ENCODE results near the gene ZNF134. TPM values are rescaled to one million over a fixed set of nuclear protein-coding genes. Genes with fewer than 3 reads are reported as not detected.

The ZNF134 gene
- polyA plus RNA-seq, 2 donors, result 2.8 to 5.1 TPM

DNA sequence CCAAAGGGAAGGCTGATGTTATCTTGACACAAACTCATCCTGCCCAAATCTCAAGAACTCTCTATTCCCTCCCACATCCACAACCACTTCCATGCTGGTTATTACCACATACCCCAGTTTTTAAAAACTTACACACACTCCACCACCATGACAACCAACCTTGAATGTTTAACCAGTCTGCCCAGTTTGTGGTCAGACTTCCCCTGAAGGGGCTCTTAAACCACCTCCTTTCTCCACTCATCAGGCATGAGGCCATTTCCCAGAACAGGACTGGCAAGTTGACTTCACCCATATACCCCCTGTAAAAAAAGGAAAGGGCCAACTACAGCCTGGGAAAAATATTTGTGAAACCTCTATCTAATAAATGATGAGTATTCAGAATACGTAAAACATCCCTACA is 42.3 kb downstream of the ZNF134 start:
- WGBS, 2 donors, result 77 to 87% methylated on average over 1 of the region's 1 CpG
- no peak overlapping the region for H3K27ac ChIP-seq (ENCODE audit: low read depth in 2 of 2, low read length in 1 of 2)
- peaks cover 0 to 16% of the 10 kb centered on the region in 2 donors for H3K9me3 ChIP-seq (ENCODE audit: control insufficient read depth in 2 of 2, insufficient read depth in 1 of 2, low read depth in 1 of 2, low read length in 1 of 2)
- H3K4me3 ChIP-seq (ENCODE audit: low read depth in 1 of 2, low read length in 2 of 2), result no peak overlapping the region
- peaks cover 0 to 2% of the 10 kb centered on the region in 2 donors for H3K4me1 ChIP-seq (ENCODE audit: control insufficient read depth in 2 of 2, insufficient read depth in 2 of 2, low read length in 1 of 2)
- no peaks in the 10 kb centered on the region for H3K36me3 ChIP-seq (ENCODE audit: control insufficient read depth in 2 of 2, insufficient read depth in 2 of 2, low read length in 1 of 2)
- H3K27me3 ChIP-seq (ENCODE audit: control insufficient read depth in 1 of 2, insufficient read depth in 2 of 2, low read length in 2 of 2), result no peaks in the 10 kb centered on the region

DNA sequence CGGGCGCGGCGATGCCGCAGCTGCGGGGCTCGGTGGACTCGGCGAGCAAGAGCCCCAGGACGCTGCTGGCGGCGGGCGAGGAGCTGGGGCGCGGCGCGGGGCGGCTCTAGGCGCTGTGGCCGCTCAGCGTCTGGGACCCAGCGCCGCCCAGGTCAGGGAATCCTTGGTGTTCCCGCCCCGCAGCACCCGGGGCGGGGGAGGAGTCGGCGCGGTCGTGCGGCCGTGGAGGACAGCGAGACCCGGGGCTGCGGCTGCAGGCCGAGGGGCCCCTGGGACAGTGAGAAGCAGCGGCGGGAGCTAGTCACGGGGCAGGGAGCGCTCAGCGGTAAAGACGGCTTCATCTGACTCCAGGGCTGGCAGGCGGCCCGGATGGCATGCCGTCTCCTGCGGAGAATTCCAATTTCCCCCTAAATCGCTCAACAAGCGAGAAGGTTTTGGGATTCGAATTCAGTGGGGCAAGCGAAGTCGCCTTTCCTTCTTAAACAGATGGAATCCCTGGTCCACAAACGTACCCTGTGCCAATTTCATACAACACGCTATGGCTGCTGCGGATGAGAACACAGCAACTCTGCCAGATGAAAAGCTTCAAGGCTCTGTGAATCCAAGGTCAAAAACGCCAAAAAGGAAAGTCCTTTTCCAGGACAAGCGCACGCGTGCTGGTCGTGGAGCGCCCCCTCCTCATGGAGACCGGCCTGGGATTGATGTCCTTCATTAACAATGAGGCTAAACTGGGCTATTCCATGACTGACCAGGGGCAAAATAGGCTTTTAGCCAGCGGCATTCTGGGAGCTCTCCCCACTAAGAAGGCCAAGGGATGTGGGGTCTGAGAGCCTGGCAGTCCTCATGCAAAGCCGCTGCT is 50.5 kb downstream of the ZNF134 start:
- H3K4me1 ChIP-seq (ENCODE audit: control insufficient read depth in 2 of 2, insufficient read depth in 2 of 2, low read length in 1 of 2), result peaks cover 0 to 4% of the 10 kb centered on the region in 2 donors
- WGBS, 2 donors, result 4% methylated on average over 51 to 64 of the region's 64 CpGs
- H3K36me3 ChIP-seq (ENCODE audit: control insufficient read depth in 2 of 2, insufficient read depth in 2 of 2, low read length in 1 of 2), result no peaks in the 10 kb centered on the region
- no peaks in the 10 kb centered on the region for H3K9me3 ChIP-seq (ENCODE audit: control insufficient read depth in 2 of 2, insufficient read depth in 1 of 2, low read depth in 1 of 2, low read length in 1 of 2)
- peak overlapping the region; percentile 54 to 58 for H3K27ac ChIP-seq (ENCODE audit: low read depth in 2 of 2, low read length in 1 of 2)
- H3K27me3 ChIP-seq (ENCODE audit: control insufficient read depth in 1 of 2, insufficient read depth in 2 of 2, low read length in 2 of 2), result no peaks in the 10 kb centered on the region
- H3K4me3 ChIP-seq (ENCODE audit: low read depth in 1 of 2, low read length in 2 of 2), result peak overlapping the region; percentile 51 to 59

GRCh38 chr19:57665261-57665806 is 51.3 kb downstream of the ZNF134 start:
- Histone ChIP-seq H3K27me3 (ENCODE audit: control insufficient read depth in 1 of 2, insufficient read depth in 2 of 2, low read length in 2 of 2) (no peaks in the 10 kb centered on the region), H3K4me1 (ENCODE audit: control insufficient read depth in 2 of 2, insufficient read depth in 2 of 2, low read length in 1 of 2) (peaks cover 0 to 4% of the 10 kb centered on the region in 2 donors), H3K27ac (ENCODE audit: low read depth in 2 of 2, low read length in 1 of 2) (no peak overlapping the region), H3K9me3 (ENCODE audit: control insufficient read depth in 2 of 2, insufficient read depth in 1 of 2, low read depth in 1 of 2, low read length in 1 of 2) (no peaks in the 10 kb centered on the region), H3K36me3 (ENCODE audit: control insufficient read depth in 2 of 2, insufficient read depth in 2 of 2, low read length in 1 of 2) (no peaks in the 10 kb centered on the region), H3K4me3 (ENCODE audit: low read depth in 1 of 2, low read length in 2 of 2) (no peak overlapping the region)
- 59 to 64% methylated on average over 9 of the region's 9 CpGs for WGBS, 2 donors

GRCh38 chr19:57667228-57667627 is 53.2 kb downstream of the ZNF134 start:
- Histone ChIP-seq H3K9me3 (ENCODE audit: control insufficient read depth in 2 of 2, insufficient read depth in 1 of 2, low read depth in 1 of 2, low read length in 1 of 2) (no peaks in the 10 kb centered on the region), H3K4me3 (ENCODE audit: low read depth in 1 of 2, low read length in 2 of 2) (no peak overlapping the region)
- WGBS, 2 donors, result 89 to 93% methylated on average over 1 of the region's 1 CpG

GRCh38 chr19:57668635-57669034 is 54.6 kb downstream of the ZNF134 start, which contains the start of gene ZSCAN4:
Gene ZSCAN4, plus strand, starts transcription at chr19:57668935. Its CDS starts 7,211 bp downstream, at chr19:57676146.
- Histone ChIP-seq H3K4me1 (ENCODE audit: control insufficient read depth in 2 of 2, insufficient read depth in 2 of 2, low read length in 1 of 2) (peaks cover 0 to 4% of the 10 kb centered on the region in 2 donors), H3K4me3 (ENCODE audit: low read depth in 1 of 2, low read length in 2 of 2) (no peak within 1 kb of the TSS), H3K27me3 (ENCODE audit: control insufficient read depth in 1 of 2, insufficient read depth in 2 of 2, low read length in 2 of 2) (no peaks in the 10 kb centered on the region), H3K27ac (ENCODE audit: low read depth in 2 of 2, low read length in 1 of 2) (no peak within 1 kb of the TSS), H3K36me3 (ENCODE audit: control insufficient read depth in 2 of 2, insufficient read depth in 2 of 2, low read length in 1 of 2) (no peaks in the 10 kb centered on the region), H3K9me3 (ENCODE audit: control insufficient read depth in 2 of 2, insufficient read depth in 1 of 2, low read depth in 1 of 2, low read length in 1 of 2) (no peaks in the 10 kb centered on the region)
- WGBS, 2 donors, result 86 to 91% methylated on average over 2 of the region's 2 CpGs

More at GRCh38 chr19:57667228-57667627, 53.2 kb downstream of the ZNF134 start:
- H3K36me3 ChIP-seq (ENCODE audit: control insufficient read depth in 2 of 2, insufficient read depth in 2 of 2, low read length in 1 of 2), result no peaks in the 10 kb centered on the region
- no peaks in the 10 kb centered on the region for H3K27me3 ChIP-seq (ENCODE audit: control insufficient read depth in 1 of 2, insufficient read depth in 2 of 2, low read length in 2 of 2)
- H3K27ac ChIP-seq (ENCODE audit: low read depth in 2 of 2, low read length in 1 of 2), result no peak overlapping the region
- H3K4me1 ChIP-seq (ENCODE audit: control insufficient read depth in 2 of 2, insufficient read depth in 2 of 2, low read length in 1 of 2), result peaks cover 0 to 4% of the 10 kb centered on the region in 2 donors

DNA sequence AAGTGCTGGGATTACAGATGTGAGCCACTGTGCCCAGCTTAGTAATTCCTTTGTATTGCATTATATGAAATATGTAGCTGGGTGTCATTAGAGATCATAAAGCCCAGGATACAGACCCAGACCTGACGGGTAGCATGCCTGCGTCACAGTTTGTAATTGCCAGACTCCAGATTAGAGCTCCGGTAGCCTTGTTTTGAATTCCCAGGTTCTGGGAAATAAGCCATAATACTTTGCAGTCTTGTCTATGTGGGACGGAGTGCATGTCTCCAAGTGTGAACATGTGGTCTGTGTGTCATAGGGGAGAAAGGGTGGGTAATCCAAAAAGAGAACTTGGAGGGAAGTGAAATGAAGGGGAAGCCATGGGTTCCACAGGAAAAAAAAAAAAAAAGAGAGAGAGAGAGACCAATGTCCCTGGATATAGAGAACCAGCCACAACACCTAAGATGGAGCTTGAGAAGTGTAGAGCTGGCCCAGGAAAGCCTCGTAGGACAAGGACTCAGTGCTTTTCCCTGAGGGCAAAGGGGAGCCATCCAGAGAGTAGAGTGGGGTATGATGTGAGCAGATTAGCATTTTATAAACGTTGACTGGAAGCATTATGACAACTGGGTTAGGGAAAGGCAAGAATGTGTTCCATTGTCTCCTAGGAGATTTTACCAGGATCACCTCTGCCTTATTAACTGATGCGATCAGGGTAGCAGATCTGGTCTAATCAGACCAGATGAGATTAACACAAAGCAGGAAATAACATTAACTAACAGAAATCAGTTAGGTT is 57.3 kb downstream of the ZNF134 start:
- no peaks in the 10 kb centered on the region for H3K4me1 ChIP-seq (ENCODE audit: control insufficient read depth in 2 of 2, insufficient read depth in 2 of 2, low read length in 1 of 2)
- no peaks in the 10 kb centered on the region for H3K9me3 ChIP-seq (ENCODE audit: control insufficient read depth in 2 of 2, insufficient read depth in 1 of 2, low read depth in 1 of 2, low read length in 1 of 2)
- no peaks in the 10 kb centered on the region for H3K36me3 ChIP-seq (ENCODE audit: control insufficient read depth in 2 of 2, insufficient read depth in 2 of 2, low read length in 1 of 2)
- 63 to 64% methylated on average over 7 of the region's 7 CpGs for WGBS, 2 donors
- H3K4me3 ChIP-seq (ENCODE audit: low read depth in 1 of 2, low read length in 2 of 2), result no peak overlapping the region
- H3K27me3 ChIP-seq (ENCODE audit: control insufficient read depth in 1 of 2, insufficient read depth in 2 of 2, low read length in 2 of 2), result no peaks in the 10 kb centered on the region
- no peak overlapping the region for H3K27ac ChIP-seq (ENCODE audit: low read depth in 2 of 2, low read length in 1 of 2)

DNA sequence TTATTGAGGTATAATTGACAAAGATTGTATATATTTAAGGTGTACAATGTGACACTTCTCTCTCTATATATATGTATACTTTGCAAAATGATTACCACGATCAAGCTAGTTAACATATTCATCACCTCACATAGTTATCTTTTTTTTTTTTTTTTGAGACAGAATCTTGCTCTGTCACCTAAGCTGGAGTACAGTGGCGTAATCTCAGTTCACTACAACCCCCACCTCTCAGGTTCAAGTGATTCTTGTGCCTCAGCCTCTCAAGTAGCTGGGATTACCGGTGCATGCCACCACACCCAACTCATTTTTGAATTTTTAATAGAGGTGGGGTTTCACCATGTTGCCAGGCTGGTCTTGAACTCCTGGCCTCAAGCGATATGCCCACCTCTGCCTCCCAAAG is 58.4 kb downstream of the ZNF134 start:
- no peaks in the 10 kb centered on the region for H3K27me3 ChIP-seq (ENCODE audit: control insufficient read depth in 1 of 2, insufficient read depth in 2 of 2, low read length in 2 of 2)
- WGBS, 2 donors, result 76 to 81% methylated on average over 4 of the region's 4 CpGs
- H3K27ac ChIP-seq (ENCODE audit: low read depth in 2 of 2, low read length in 1 of 2), result no peak overlapping the region
- H3K9me3 ChIP-seq (ENCODE audit: control insufficient read depth in 2 of 2, insufficient read depth in 1 of 2, low read depth in 1 of 2, low read length in 1 of 2), result no peaks in the 10 kb centered on the region
- no peaks in the 10 kb centered on the region for H3K4me1 ChIP-seq (ENCODE audit: control insufficient read depth in 2 of 2, insufficient read depth in 2 of 2, low read length in 1 of 2)
- H3K4me3 ChIP-seq (ENCODE audit: low read depth in 1 of 2, low read length in 2 of 2), result no peak overlapping the region
- no peaks in the 10 kb centered on the region for H3K36me3 ChIP-seq (ENCODE audit: control insufficient read depth in 2 of 2, insufficient read depth in 2 of 2, low read length in 1 of 2)

Other genes starting within 250 kb of the ZNF134 start
- gene ZNF548, start 224.4 kb upstream of the ZNF134 start, polyA plus RNA-seq, result 1 to 10 TPM; 4.1 TPM
- gene ZNF17, start 203.1 kb upstream of the ZNF134 start, polyA plus RNA-seq, result 1 to 10 TPM; 2.2 to 3.2 TPM
- gene ZNF749, start 178.9 kb upstream of the ZNF134 start, polyA plus RNA-seq, result 1 to 10 TPM; 2.6 to 6.4 TPM
- under 1 TPM; 0.14 to 0.19 TPM for gene VN1R1, start 157.1 kb upstream of the ZNF134 start, polyA plus RNA-seq
- 1 to 10 TPM in 1 of 2 donors, under 1 TPM in 1; 0.96 to 1.6 TPM for gene ZNF772, start 136.7 kb upstream of the ZNF134 start, polyA plus RNA-seq
- 1 to 10 TPM; 2.9 to 3.6 TPM for gene ZNF419, start 126.5 kb upstream of the ZNF134 start, polyA plus RNA-seq
- gene ZNF773, start 114.3 kb upstream of the ZNF134 start, polyA plus RNA-seq, result 1 to 10 TPM; 1.4 to 3.0 TPM
- 1 to 10 TPM in 1 of 2 donors, under 1 TPM in 1; 0.94 to 1.2 TPM for gene ZNF549, start 86.9 kb upstream of the ZNF134 start, polyA plus RNA-seq
- 1 to 10 TPM; 2.0 to 2.6 TPM for gene ZNF550, start 54.4 kb upstream of the ZNF134 start, polyA plus RNA-seq
- 1 to 10 TPM; 2.3 to 3.7 TPM for gene ZNF416, start 35.3 kb upstream of the ZNF134 start, polyA plus RNA-seq
- gene ZIK1, start 30.1 kb upstream of the ZNF134 start, polyA plus RNA-seq, result 1 to 10 TPM in 1 of 2 donors, under 1 TPM in 1; 0.43 to 1.3 TPM
- 1 to 10 TPM; 1.1 to 1.9 TPM for gene ZNF530, start 14.4 kb upstream of the ZNF134 start, polyA plus RNA-seq
- gene ZNF211, start 18.9 kb downstream of the ZNF134 start, polyA plus RNA-seq, result 1 to 10 TPM; 4.3 to 5.7 TPM
- gene ZSCAN4, start 54.7 kb downstream of the ZNF134 start, polyA plus RNA-seq, result under 1 TPM; 0.01 to 0.08 TPM
- 1 to 10 TPM; 1.2 to 2.2 TPM for gene ZNF551, start 67.7 kb downstream of the ZNF134 start, polyA plus RNA-seq
- 1 to 10 TPM in 1 of 2 donors, under 1 TPM in 1; 0.98 to 1.6 TPM for gene ZNF154, start 95.0 kb downstream of the ZNF134 start, polyA plus RNA-seq
- gene ZNF671, start 113.4 kb downstream of the ZNF134 start, polyA plus RNA-seq, result 1 to 10 TPM; 1.3 to 1.5 TPM
- gene ZNF776, start 132.6 kb downstream of the ZNF134 start, polyA plus RNA-seq, result 1 to 10 TPM; 2.9 to 3.3 TPM
- gene ZNF586, start 155.4 kb downstream of the ZNF134 start, polyA plus RNA-seq, result 1 to 10 TPM; 5.0 to 5.4 TPM
- gene ZNF552, start 200.7 kb downstream of the ZNF134 start, polyA plus RNA-seq, result 1 to 10 TPM; 4.6 to 5.7 TPM
- 1 to 10 TPM; 3.1 to 5.7 TPM for gene ZNF587B, start 216.1 kb downstream of the ZNF134 start, polyA plus RNA-seq
- 10 to 100 TPM in 1 of 2 donors, 1 to 10 TPM in 1; 4.9 to 19.5 TPM for gene ZNF587, start 235.6 kb downstream of the ZNF134 start, polyA plus RNA-seq

Measured in esophagus (tissue), 2 donors.